Measurements from ENCODE around the gene CNTLN. TPM values are rescaled to one million over a fixed set of nuclear protein-coding genes. Genes with fewer than 3 reads are reported as not detected.
"Not testable (repeated sequence)": the region's sequence is repeated elsewhere in the genome, so short reads cannot be mapped to it uniquely, and the experiment has no call there.

CNTLN gene
- total RNA-seq, 1 donor from 2014 or later: 13.6 TPM

- no peak for DNase-seq (ENCODE audit: extremely low spot score, unreplicated experiment)
- no peak overlapping the region for H3K27ac Mint-ChIP-seq (ENCODE audit: unreplicated experiment)
- H3K9me3 Mint-ChIP-seq (ENCODE audit: unreplicated experiment): peaks cover 18% of the 10 kb centered on the region
- no peaks in the 10 kb centered on the region for H3K4me1 Mint-ChIP-seq (ENCODE audit: unreplicated experiment)
- H3K36me3 Mint-ChIP-seq (ENCODE audit: unreplicated experiment): peaks cover 23% of the 10 kb centered on the region
- no peak for TF ChIP-seq CTCF (IDR thresholded peaks at IDR 0.05)
- no peak overlapping the region for H3K4me3 Mint-ChIP-seq (ENCODE audit: unreplicated experiment)
- H3K27me3 Mint-ChIP-seq (ENCODE audit: unreplicated experiment): no peaks in the 10 kb centered on the region
Observed at GRCh38 chr9:17380126-17380861, 245.5 kb downstream of the CNTLN start.

GRCh38 chr9:17387565-17387964 is 252.7 kb downstream of the CNTLN start:
- DNase-seq (ENCODE audit: extremely low spot score, unreplicated experiment): no peak
- Mint-ChIP-seq H3K9me3 (ENCODE audit: unreplicated experiment) (no peaks in the 10 kb centered on the region), H3K4me3 (ENCODE audit: unreplicated experiment) (no peak overlapping the region), H3K36me3 (ENCODE audit: unreplicated experiment) (peaks cover 11% of the 10 kb centered on the region), H3K27ac (ENCODE audit: unreplicated experiment) (no peak overlapping the region), H3K4me1 (ENCODE audit: unreplicated experiment) (no peaks in the 10 kb centered on the region), H3K27me3 (ENCODE audit: unreplicated experiment) (no peaks in the 10 kb centered on the region)
- TF ChIP-seq CTCF (IDR thresholded peaks at IDR 0.05): no peak

GRCh38 chr9:17389026-17389425 is 254.2 kb downstream of the CNTLN start:
- no peak overlapping the region for H3K27ac Mint-ChIP-seq (ENCODE audit: unreplicated experiment)
- H3K9me3 Mint-ChIP-seq (ENCODE audit: unreplicated experiment): no peaks in the 10 kb centered on the region
- peaks cover 14% of the 10 kb centered on the region for H3K36me3 Mint-ChIP-seq (ENCODE audit: unreplicated experiment)
- no peaks in the 10 kb centered on the region for H3K27me3 Mint-ChIP-seq (ENCODE audit: unreplicated experiment)
- no peaks in the 10 kb centered on the region for H3K4me1 Mint-ChIP-seq (ENCODE audit: unreplicated experiment)
- no peak for DNase-seq (ENCODE audit: extremely low spot score, unreplicated experiment)
- TF ChIP-seq CTCF (IDR thresholded peaks at IDR 0.05): no peak
- no peak overlapping the region for H3K4me3 Mint-ChIP-seq (ENCODE audit: unreplicated experiment)

- no peaks in the 10 kb centered on the region for H3K4me1 Mint-ChIP-seq (ENCODE audit: unreplicated experiment)
- H3K9me3 Mint-ChIP-seq (ENCODE audit: unreplicated experiment): no peaks in the 10 kb centered on the region
- H3K36me3 Mint-ChIP-seq (ENCODE audit: unreplicated experiment): peaks cover 17% of the 10 kb centered on the region
- no peak for DNase-seq (ENCODE audit: extremely low spot score, unreplicated experiment)
- H3K27me3 Mint-ChIP-seq (ENCODE audit: unreplicated experiment): no peaks in the 10 kb centered on the region
- no peak for TF ChIP-seq CTCF (IDR thresholded peaks at IDR 0.05)
- H3K27ac Mint-ChIP-seq (ENCODE audit: unreplicated experiment): no peak overlapping the region
- H3K4me3 Mint-ChIP-seq (ENCODE audit: unreplicated experiment): no peak overlapping the region
Observed at GRCh38 chr9:17394881-17395510, 260.2 kb downstream of the CNTLN start.

GRCh38 chr9:17397166-17397728 is 262.4 kb downstream of the CNTLN start:
- not testable (repeated sequence) for H3K27me3 Mint-ChIP-seq (ENCODE audit: unreplicated experiment); H3K4me3 Mint-ChIP-seq (ENCODE audit: unreplicated experiment); H3K27ac Mint-ChIP-seq (ENCODE audit: unreplicated experiment); H3K4me1 Mint-ChIP-seq (ENCODE audit: unreplicated experiment); DNase-seq (ENCODE audit: extremely low spot score, unreplicated experiment); H3K9me3 Mint-ChIP-seq (ENCODE audit: unreplicated experiment)
- H3K36me3 Mint-ChIP-seq (ENCODE audit: unreplicated experiment): peaks cover 15% of the 10 kb centered on the region

Measured in osteocyte (in vitro differentiated cells).